SK-N-SH (cell line): Measurements from ENCODE around the gene ATG2B. TPM values are rescaled to one million over a fixed set of nuclear protein-coding genes. Genes with fewer than 3 reads are reported as not detected.

Source experiments
- CTCF ChIA-PET: fragments of 300-600, 350-600 bp; formaldehyde crosslinking; extraction: SDS; loops from one replicate; lab custom pipeline; 2021; lab: Yijun Ruan, JAX
- POLR2A ChIA-PET: fragments of 350-600 bp; sonication (Branson Sonifier 250); formaldehyde crosslinking; extraction: SDS; loops from one replicate; lab custom pipeline; 2020; ENCODE audit warnings: antibody characterized with exemption, inconsistent platforms; lab: Yijun Ruan, JAX
- DNase-seq: peaks from one replicate; pipeline ENCODE4 v3.0.0; 2012
- H2AFZ ChIP-seq: fragments of 200-600 bp; sonication (generic); 2 replicates; pipeline ENCODE4 v1.8.1; 2016; ENCODE audit warnings: antibody characterized with exemption, mild to moderate bottlenecking, low read depth
- H3F3A ChIP-seq: fragments of 200-600 bp; sonication (generic); replicated peaks from 2 replicates; pipeline ENCODE3; 2016; ENCODE audit warnings: antibody characterized with exemption, mild to moderate bottlenecking; ENCODE audit not compliant: insufficient read depth
- H3K27ac ChIP-seq, 2 experiments: fragments of 200-500 bp in 1 of 2; fragments of 200-600 bp in 1 of 2; sonication (Bioruptor generic) in 1 of 2; sonication (generic), shearing (Covaris generic) in 1 of 2; 2 replicates each; pipeline versions ENCODE4 v1.5.1 to v1.6.1; 2014 to 2016; ENCODE audit warnings: low read depth in 2 of 2, inconsistent platforms in 1 of 2, low read length in 1 of 2, mild to moderate bottlenecking in 1 of 2, mixed read lengths in 1 of 2
- H3K27me3 ChIP-seq: fragments of 200-600 bp; sonication (generic), shearing (Covaris generic); 2 replicates; pipeline ENCODE4 v1.6.1; 2016; ENCODE audit warnings: mixed run types; ENCODE audit not compliant: insufficient read depth
- H3K36me3 ChIP-seq, 2 experiments: fragments of 200-500 bp in 1 of 2; fragments of 200-600 bp in 1 of 2; sonication (Bioruptor generic) in 1 of 2; sonication (generic) in 1 of 2; replicated peaks in 1 of 2; 2 replicates each; pipeline versions ENCODE3 to v1.5.1; 2014 to 2016; ENCODE audit warnings: low read length in 1 of 2, mild to moderate bottlenecking in 1 of 2; ENCODE audit not compliant: insufficient read depth in 2 of 2, control insufficient read depth in 1 of 2
- H3K4me1 ChIP-seq, 2 experiments: fragments of 200-500 bp in 1 of 2; fragments of 200-600 bp in 1 of 2; sonication (Bioruptor generic) in 1 of 2; sonication (generic), shearing (Covaris generic) in 1 of 2; 2 replicates each; pipeline versions ENCODE4 v1.5.1 to v1.6.1; 2014 to 2016; ENCODE audit warnings: low read depth in 1 of 2, low read length in 1 of 2, mixed run types in 1 of 2; ENCODE audit not compliant: insufficient read depth in 2 of 2, control insufficient read depth in 1 of 2
- H3K4me2 ChIP-seq: fragments of 200-600 bp; sonication (generic), shearing (Covaris generic); 2 replicates; pipeline ENCODE4 v1.6.1; 2017; ENCODE audit warnings: mixed run types
- H3K4me3 ChIP-seq, 2 experiments: fragments of 200-500 bp in 1 of 2; fragments of 200-600 bp in 1 of 2; sonication (Bioruptor generic) in 1 of 2; sonication (generic), shearing (Covaris generic) in 1 of 2; 2 replicates each; pipeline versions ENCODE4 v1.5.1 to v1.8.1; 2014 to 2016; ENCODE audit warnings: low read depth in 2 of 2, inconsistent platforms in 1 of 2, low read length in 1 of 2, mild to moderate bottlenecking in 1 of 2, mixed read lengths in 1 of 2, moderate library complexity in 1 of 2
- H3K79me2 ChIP-seq: fragments of 200-600 bp; sonication (generic); 2 replicates; pipeline ENCODE4 v1.8.1; 2017; ENCODE audit warnings: mild to moderate bottlenecking; ENCODE audit not compliant: insufficient read depth
- H3K9ac ChIP-seq: fragments of 200-600 bp; sonication (generic); 2 replicates; pipeline ENCODE4 v1.6.1; 2017; ENCODE audit warnings: mixed run types
- H3K9me2 ChIP-seq: fragments of 200-600 bp; sonication (generic); 2 replicates; pipeline ENCODE4 v1.6.1; 2017; ENCODE audit warnings: mixed run types
- H3K9me3 ChIP-seq: fragments of 200-600 bp; sonication (generic); 2 replicates; pipeline ENCODE4 v1.6.1; 2017; ENCODE audit warnings: mixed run types, mild to moderate bottlenecking, moderate library complexity
- H4K20me1 ChIP-seq: fragments of 200-600 bp; sonication (generic); 2 replicates; pipeline ENCODE4 v1.6.1; 2017; ENCODE audit warnings: mild to moderate bottlenecking, mixed run types; ENCODE audit not compliant: insufficient read depth
- CHD2 ChIP-seq: fragments of 150-350 bp; IDR thresholded peaks from 2 replicates; pipeline ENCODE4 v1.6.1; 2018; ENCODE audit warnings: low read length; ENCODE audit not compliant: partially characterized antibody
- ELF1 ChIP-seq: IDR thresholded peaks from 2 replicates; pipeline ENCODE4 v1.4.0; 2012
- EP300 ChIP-seq, 2 experiments: IDR thresholded peaks; 2 replicates each; pipeline versions ENCODE4 v1.4.0 to v1.6.1; 2012; ENCODE audit warnings: borderline replicate concordance in 1 of 2, low read depth in 1 of 2, low read length in 1 of 2
- EZH2phosphoT487 ChIP-seq: fragments of 200-600 bp; sonication (generic); IDR thresholded peaks from 2 replicates; pipeline ENCODE4 v1.6.1; 2017; ENCODE audit warnings: low read depth, mixed run types, mild to moderate bottlenecking, antibody characterized with exemption, moderate library complexity, borderline replicate concordance
- GABPA ChIP-seq: IDR thresholded peaks from 2 replicates; pipeline ENCODE4 v1.4.0; 2012; ENCODE audit warnings: low read depth, mild to moderate bottlenecking
- IRF3 ChIP-seq: fragments of 150-350 bp; IDR thresholded peaks from 2 replicates; pipeline ENCODE4 v1.6.1; 2016; ENCODE audit warnings: mild to moderate bottlenecking, low read depth, low read length
- MAX ChIP-seq: IDR thresholded peaks from 2 replicates; pipeline ENCODE4 v1.4.0; 2012; ENCODE audit warnings: low read depth
- NFIC ChIP-seq: IDR thresholded peaks from 2 replicates; pipeline ENCODE4 v1.4.0; 2012; ENCODE audit warnings: borderline replicate concordance
- NRF1 ChIP-seq: IDR thresholded peaks from 2 replicates; pipeline ENCODE4 v1.6.1; 2012; ENCODE audit warnings: low read depth, mild to moderate bottlenecking, low read length
- POLR2AphosphoS5 ChIP-seq: IDR thresholded peaks from 2 replicates; pipeline ENCODE4 v1.6.1; 2012; ENCODE audit warnings: low read depth, low read length
- RFX5 ChIP-seq: IDR thresholded peaks from 2 replicates; pipeline ENCODE4 v1.6.1; 2012; ENCODE audit warnings: mild to moderate bottlenecking, improper control_type of control experiment, low read length
- SIN3A ChIP-seq: IDR thresholded peaks from 2 replicates; pipeline ENCODE4 v1.6.1; 2012; ENCODE audit warnings: low read depth, mild to moderate bottlenecking, low read length, moderate library complexity, borderline replicate concordance
- SMC3 ChIP-seq: IDR thresholded peaks from 2 replicates; pipeline ENCODE4 v1.6.1; 2012; ENCODE audit warnings: low read depth, low read length, improper control_type of control experiment
- TAF1 ChIP-seq: IDR thresholded peaks from 2 replicates; pipeline ENCODE4 v1.6.1; 2012; ENCODE audit warnings: low read depth, mild to moderate bottlenecking, low read length, moderate library complexity, borderline replicate concordance
- TEAD4 ChIP-seq: IDR thresholded peaks from 2 replicates; pipeline ENCODE4 v1.4.0; 2012; ENCODE audit warnings: mild to moderate bottlenecking, borderline replicate concordance; ENCODE audit not compliant: insufficient read depth
- YY1 ChIP-seq: IDR thresholded peaks from 2 replicates; pipeline ENCODE4 v1.4.0; 2012; ENCODE audit warnings: low read depth, mild to moderate bottlenecking
- ZBTB33 ChIP-seq: IDR thresholded peaks from 2 replicates; pipeline ENCODE4 v1.4.0; 2012; ENCODE audit warnings: low read depth, borderline replicate concordance
- WGBS: methylation state at CpG from one replicate; pipeline ENCODE4 v1.1.6; 2017; ENCODE audit warnings: low lambda C conversion rate; 5-methylcytosine and 5-hydroxymethylcytosine counted together
- polyA plus RNA-seq, 3 experiments: library from polyadenylated mRNA; depleted of rRNA; stranded (reverse); fragments of >200 nt; gene quantifications; 2 replicates each; pipeline ENCODE4 v1.2.3, GENCODE V29; 2012
- TF ChIP-seq, protein P1 (sequence below): fragments of 150-350 bp; IDR thresholded peaks from 2 replicates; pipeline ENCODE4 v1.6.1; 2017; ENCODE audit warnings: antibody characterized with exemption, low read length, low read depth, borderline replicate concordance
- TF ChIP-seq, protein P2 (sequence below): IDR thresholded peaks from 2 replicates; pipeline ENCODE4; 2012

The ATG2B gene
- polyA plus RNA-seq, 1 of the 3 experiments (the other 2 are of a cell fraction): 5.8 TPM

GRCh38 chr14:96284430-96284829, 78.7 kb downstream of the ATG2B start (continued):
- TF ChIP-seq SMC3 (no peak), ZBTB33 (no peak), YY1 (no peak), TEAD4 (no peak), EZH2phosphoT487 (no peak), IRF3 (no peak), CHD2 (no peak), TAF1 (no peak)
- TF ChIP-seq, protein P1, sequence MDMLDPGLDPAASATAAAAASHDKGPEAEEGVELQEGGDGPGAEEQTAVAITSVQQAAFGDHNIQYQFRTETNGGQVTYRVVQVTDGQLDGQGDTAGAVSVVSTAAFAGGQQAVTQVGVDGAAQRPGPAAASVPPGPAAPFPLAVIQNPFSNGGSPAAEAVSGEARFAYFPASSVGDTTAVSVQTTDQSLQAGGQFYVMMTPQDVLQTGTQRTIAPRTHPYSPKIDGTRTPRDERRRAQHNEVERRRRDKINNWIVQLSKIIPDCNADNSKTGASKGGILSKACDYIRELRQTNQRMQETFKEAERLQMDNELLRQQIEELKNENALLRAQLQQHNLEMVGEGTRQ: no peak
- TF ChIP-seq, protein P2, sequence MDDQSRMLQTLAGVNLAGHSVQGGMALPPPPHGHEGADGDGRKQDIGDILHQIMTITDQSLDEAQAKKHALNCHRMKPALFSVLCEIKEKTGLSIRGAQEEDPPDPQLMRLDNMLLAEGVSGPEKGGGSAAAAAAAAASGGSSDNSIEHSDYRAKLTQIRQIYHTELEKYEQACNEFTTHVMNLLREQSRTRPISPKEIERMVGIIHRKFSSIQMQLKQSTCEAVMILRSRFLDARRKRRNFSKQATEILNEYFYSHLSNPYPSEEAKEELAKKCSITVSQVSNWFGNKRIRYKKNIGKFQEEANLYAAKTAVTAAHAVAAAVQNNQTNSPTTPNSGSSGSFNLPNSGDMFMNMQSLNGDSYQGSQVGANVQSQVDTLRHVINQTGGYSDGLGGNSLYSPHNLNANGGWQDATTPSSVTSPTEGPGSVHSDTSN: no peak

DNA sequence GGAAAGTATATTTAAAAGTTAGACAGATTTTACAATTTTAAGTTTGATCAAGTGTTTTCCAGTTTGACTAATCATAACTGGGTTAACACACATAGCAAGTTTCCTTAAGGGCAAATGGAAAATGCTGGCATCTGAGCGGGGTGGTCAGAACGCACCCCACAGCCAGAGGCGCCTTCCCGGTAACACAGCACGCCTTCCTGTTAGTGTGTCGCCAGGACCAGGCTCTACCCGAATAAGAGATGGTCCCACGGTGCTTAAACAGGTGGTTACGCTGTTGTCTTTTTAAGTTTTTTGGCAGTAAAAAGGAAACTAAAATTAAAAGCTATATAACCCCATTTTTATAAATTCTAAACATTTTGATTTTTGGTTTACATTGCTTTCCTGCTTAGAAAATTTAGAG, 79.1 kb downstream of the ATG2B start:
- Histone ChIP-seq H3K4me3 (no peak overlapping the region), H3K4me1 (peaks cover 0 to 43% of the 10 kb centered on the region in 2 experiments; a peak in 2 of 4 replicates), H3K36me3 (peaks cover 3 to 25% of the 10 kb centered on the region in 2 experiments), H2AFZ (no peak overlapping the region), H3K9me2 (no peaks in the 10 kb centered on the region), H3K27me3 (no peaks in the 10 kb centered on the region), H3K9ac (no peak overlapping the region), H3F3A (peaks cover 5% of the 10 kb centered on the region), H3K9me3 (no peaks in the 10 kb centered on the region), H4K20me1 (no peaks in the 10 kb centered on the region), H3K79me2 (no peaks in the 10 kb centered on the region), H3K4me2 (no peak overlapping the region), H3K27ac (peak overlapping the region in 1 of 2 experiments; percentile 98; a peak in 2 of 4 replicates)
- TF ChIP-seq POLR2AphosphoS5 (no peak), RFX5 (no peak), NRF1 (no peak), TAF1 (no peak), MAX (no peak), ELF1 (no peak), YY1 (no peak), SIN3A (no peak), GABPA (no peak), NFIC (no peak), EP300 (IDR thresholded peaks at IDR 0.05; ENCODE audit: borderline replicate concordance in 1 of 2, low read depth in 1 of 2, low read length in 1 of 2) (no peak)
- TF ChIP-seq, protein P1: no peak
- TF ChIP-seq, protein P2: no peak
- ChIA-PET CTCF (interaction anchor here (1.0 to 18.9 kb wide), 4 partner anchors 8 to 179 kb away, joined by 3 to 920 read pairs (median 33); no protein-coding TSS in a partner anchor), POLR2A (no interaction called here)
- WGBS: 93% methylated on average over 9 of the region's 9 CpGs
- DNase-seq: no peak
